ENCODE results near the gene PAPOLG. TPM values are rescaled to one million over a fixed set of nuclear protein-coding genes. Genes with fewer than 3 reads are reported as not detected.

The PAPOLG gene
- total and polyA plus RNA-seq, 9 of the 15 experiments (the other 6 are each of a cell fraction or from before 2014, with no cell fraction given), result 3.9 to 16.3 (median 10.0) TPM

GRCh38 chr2:60756097-60757087 is at the start of gene PAPOLG (continued):
- TF ChIP-seq FOXK2 (conservative IDR thresholded peaks at IDR 0.05 in 1 of 2, IDR thresholded peaks at IDR 0.05 in 1 of 2; ENCODE audit: low read depth in 2 of 2), result peak; percentile 67 to 89; a peak in 3 of 4 replicates
- peak; percentile 91 for TF ChIP-seq PHF8 (IDR thresholded peaks at IDR 0.05; ENCODE audit: borderline replicate concordance, low read length)
- TF ChIP-seq ZBTB5 (IDR thresholded peaks at IDR 0.05), result no peak
- TF ChIP-seq NR2C2 (CRISPR knock-in tag; IDR thresholded peaks at IDR 0.05), result no peak
- TF ChIP-seq NR2C2 (tag; IDR thresholded peaks at IDR 0.05), result no peak
- no peak for TF ChIP-seq RBM34 (IDR thresholded peaks at IDR 0.05; ENCODE audit: borderline replicate concordance, insufficient read depth, low read length)
- peak; percentile 85 for TF ChIP-seq PML (IDR thresholded peaks at IDR 0.05; ENCODE audit: low read length)
- TF ChIP-seq HDAC3 (IDR thresholded peaks at IDR 0.05; ENCODE audit: borderline replicate concordance, partially characterized antibody), result no peak
- peak; percentile 55 for TF ChIP-seq CREM (IDR thresholded peaks at IDR 0.05; ENCODE audit: low read depth)
- no peak for TF ChIP-seq FOXJ3 (CRISPR knock-in tag; IDR thresholded peaks at IDR 0.05)
- TF ChIP-seq TCF3 (CRISPR knock-in tag; IDR thresholded peaks at IDR 0.05), result no peak
- TF ChIP-seq LEF1 (IDR thresholded peaks at IDR 0.05), result no peak
- TF ChIP-seq NCOA2 (IDR thresholded peaks at IDR 0.05; ENCODE audit: partially characterized antibody in 2 of 2), result no peak
- TF ChIP-seq ZNF282 (CRISPR knock-in tag; IDR thresholded peaks at IDR 0.05), result no peak
- no peak for TF ChIP-seq MEF2D (tag; conservative IDR thresholded peaks at IDR 0.05; ENCODE audit: low read depth)
- TF ChIP-seq SMC3 (conservative IDR thresholded peaks at IDR 0.05; ENCODE audit: insufficient read depth, low read depth, low read length), result no peak
- no peak for TF ChIP-seq MCM2 (IDR thresholded peaks at IDR 0.05; ENCODE audit: low read depth)
- TF ChIP-seq L3MBTL2 (IDR thresholded peaks at IDR 0.05), result no peak
- no peak for TF ChIP-seq MEIS2 (IDR thresholded peaks at IDR 0.05; ENCODE audit: partially characterized antibody)
- no peak for TF ChIP-seq ZNF449 (CRISPR knock-in tag; IDR thresholded peaks at IDR 0.05)
- no peak for TF ChIP-seq GTF2B (IDR thresholded peaks at IDR 0.05; ENCODE audit: extremely low read depth, insufficient read length)
- no peak for TF ChIP-seq GTF2F1 (IDR thresholded peaks at IDR 0.05; ENCODE audit: low read depth, low read length)
- no peak for TF ChIP-seq ZEB2 (IDR thresholded peaks at IDR 0.05)
- TF ChIP-seq POLR2H (tag; IDR thresholded peaks at IDR 0.05; ENCODE audit: low read depth), result peak; percentile 52; the same call in 1 of the 2 replicates
